SHP77 (cell line): ENCODE data around the gene DEFB113.
"Not testable (repeated sequence)": the region's sequence is repeated elsewhere in the genome, so short reads cannot be mapped to it uniquely, and the experiment has no call there.

Experiments
- DNase-seq, 2 experiments: peaks; one replicate each; lab custom pipeline; 2025; lab: John Stamatoyannopoulos, UW

DEFB113 gene

GRCh38 chr6:49969605-49970004, at the start of gene DEFB113:
TSS of gene DEFB113 (minus strand) at chr6:49969625. CDS start at chr6:49969625, 0 bp downstream.
- no peak for DNase-seq

- DNase-seq, result no peak
Observed at GRCh38 chr6:50007819-50008218, 38.4 kb upstream of the DEFB113 start.

GRCh38 chr6:50003139-50003538, 33.7 kb upstream of the DEFB113 start:
- no peak for DNase-seq

GRCh38 chr6:49995278-49995677, 25.9 kb upstream of the DEFB113 start:
- DNase-seq, result no peak

GRCh38 chr6:49988900-49989299, 19.5 kb upstream of the DEFB113 start:
- no peak for DNase-seq

GRCh38 chr6:49987749-49988148, 18.3 kb upstream of the DEFB113 start:
- no peak for DNase-seq

- DNase-seq, result no peak
Observed at GRCh38 chr6:49986551-49986950, 17.1 kb upstream of the DEFB113 start.

- DNase-seq, result no peak
Observed at GRCh38 chr6:49982046-49982445, 12.6 kb upstream of the DEFB113 start.

- no peak for DNase-seq
Observed at GRCh38 chr6:49980898-49981297, 11.5 kb upstream of the DEFB113 start.

- no peak for DNase-seq
Observed at GRCh38 chr6:49979584-49979983, 10.2 kb upstream of the DEFB113 start.

- DNase-seq, result no peak
Observed at GRCh38 chr6:49978332-49979226, 9.2 kb upstream of the DEFB113 start.

GRCh38 chr6:49966823-49967222, 2.6 kb downstream of the DEFB113 start:
- DNase-seq, result no peak

- DNase-seq, result no peak
Observed at GRCh38 chr6:49966334-49966733, 3.1 kb downstream of the DEFB113 start.

GRCh38 chr6:49964064-49964463, 5.4 kb downstream of the DEFB113 start, which contains the start of gene DEFB114:
TSS of gene DEFB114 (minus strand) at chr6:49964164. CDS start at chr6:49964105, 59 bp downstream.
- no peak for DNase-seq

- no peak for DNase-seq
Observed at GRCh38 chr6:49958180-49958579, 11.2 kb downstream of the DEFB113 start.

GRCh38 chr6:49955847-49956246, 13.6 kb downstream of the DEFB113 start:
- no peak for DNase-seq

GRCh38 chr6:49951926-49952325, 17.5 kb downstream of the DEFB113 start:
- DNase-seq, result no peak

- no peak for DNase-seq
Observed at GRCh38 chr6:49950415-49950751, 19.0 kb downstream of the DEFB113 start.

GRCh38 chr6:49949062-49949461, 20.4 kb downstream of the DEFB113 start:
- no peak for DNase-seq

GRCh38 chr6:49946835-49947234, 22.6 kb downstream of the DEFB113 start:
- no peak for DNase-seq

GRCh38 chr6:49944068-49944467, 25.4 kb downstream of the DEFB113 start:
- not testable (repeated sequence) for DNase-seq

GRCh38 chr6:49939993-49940498, 29.4 kb downstream of the DEFB113 start:
- no peak for DNase-seq

GRCh38 chr6:49937811-49938210, 31.6 kb downstream of the DEFB113 start:
- no peak for DNase-seq

GRCh38 chr6:49937017-49937416, 32.4 kb downstream of the DEFB113 start:
- no peak for DNase-seq
